Uterus (tissue), 2 donors: ENCODE results near the gene SNX9.

ENCODE experiments used
- CTCF ChIP-seq, 4 experiments: fragments of 200-600 bp in 2 of 4; fragments of 450-650 bp in 2 of 4; sonication (generic) in 2 of 4; IDR thresholded peaks; one replicate each; pipeline ENCODE4 v1.5.1; 2016 to 2019; ENCODE audit warnings: antibody characterized with exemption in 4 of 4, mild to moderate bottlenecking in 2 of 4, moderate library complexity in 1 of 4
- POLR2A ChIP-seq, 2 donors: fragments of 450-650 bp; IDR thresholded peaks; one replicate each; pipeline ENCODE4 v1.6.1; 2016; ENCODE audit warnings: antibody characterized with exemption in 2 of 2, mild to moderate bottlenecking in 1 of 2, moderate library complexity in 1 of 2

GRCh38 chr6:157800420-157801237, 22.4 kb upstream of the SNX9 start:
- TF ChIP-seq POLR2A (IDR thresholded peaks at IDR 0.05) (no peak), CTCF (IDR thresholded peaks at IDR 0.05) (no peak)
